CD1c-positive myeloid dendritic cell (primary cell): ENCODE measurements around the gene RELL2.

Experiments used
- DNase-seq: peaks from one replicate; pipeline ENCODE4 v3.0.0-alpha.2; 2016; ENCODE audit errors: extremely low spot score

The RELL2 gene

DNA sequence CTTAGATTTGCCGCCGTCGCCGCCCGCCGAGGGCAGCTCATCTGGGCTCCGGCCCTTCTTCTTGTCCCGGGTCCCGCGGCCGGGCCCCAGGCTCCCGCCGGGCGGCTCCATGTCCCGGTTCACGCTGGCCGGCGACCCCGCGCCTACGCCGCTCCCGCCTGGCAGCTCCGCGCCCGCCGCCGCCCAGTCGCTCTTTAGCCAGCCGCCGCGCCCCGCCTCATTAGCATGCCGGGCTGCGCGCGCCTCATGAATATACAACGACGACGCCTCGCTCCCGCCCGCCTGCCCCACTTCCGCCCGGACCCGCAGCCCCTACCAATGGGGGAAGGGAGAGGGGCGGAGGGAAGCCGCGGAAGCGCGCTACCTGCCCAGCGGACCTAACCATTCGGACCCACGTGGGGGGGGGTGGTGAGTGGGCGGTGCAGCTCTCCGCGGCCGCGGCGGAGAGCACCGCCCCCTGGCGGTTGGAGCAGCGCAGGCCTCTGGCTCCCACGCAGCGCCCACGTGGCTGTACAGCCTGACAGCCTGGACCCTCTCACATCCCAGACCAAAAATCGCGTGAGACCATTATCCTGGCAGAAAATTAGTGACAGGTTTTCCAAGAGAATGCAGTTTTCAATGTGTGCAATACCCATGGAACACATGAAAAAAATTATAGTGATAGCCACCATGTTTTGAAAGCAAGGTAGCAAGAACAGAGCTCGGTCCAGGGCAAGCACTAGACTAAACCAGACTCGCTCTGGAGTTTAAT lies 17.8 kb upstream of the RELL2 start, which contains the start of gene DIAPH1:
Gene DIAPH1, minus strand, starts transcription at position 197 of the 751 bp plus-strand sequence. Its CDS starts 86 bp downstream, at position 111.
- DNase-seq = peak; percentile 97

DNA sequence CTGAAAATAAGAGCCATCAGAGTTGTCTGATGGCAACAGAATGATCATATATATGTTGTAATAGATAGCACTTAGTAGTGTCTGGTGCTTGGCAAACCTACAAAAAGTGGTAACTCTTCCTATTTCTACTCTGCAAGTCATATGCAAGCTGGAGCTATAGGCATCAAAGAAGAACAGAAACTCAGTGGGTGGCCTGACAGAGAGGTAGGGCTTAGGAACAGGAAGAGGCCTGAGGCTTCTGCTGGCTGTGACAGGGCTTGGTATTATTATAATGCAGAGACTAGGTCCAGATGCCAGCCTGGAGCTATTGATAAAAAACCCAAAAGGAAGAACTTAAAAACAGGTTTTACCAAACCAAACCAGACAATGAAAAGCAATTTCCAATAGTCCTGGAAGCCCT lies 13.6 kb upstream of the RELL2 start:
- peak; percentile 94 for DNase-seq

DNA sequence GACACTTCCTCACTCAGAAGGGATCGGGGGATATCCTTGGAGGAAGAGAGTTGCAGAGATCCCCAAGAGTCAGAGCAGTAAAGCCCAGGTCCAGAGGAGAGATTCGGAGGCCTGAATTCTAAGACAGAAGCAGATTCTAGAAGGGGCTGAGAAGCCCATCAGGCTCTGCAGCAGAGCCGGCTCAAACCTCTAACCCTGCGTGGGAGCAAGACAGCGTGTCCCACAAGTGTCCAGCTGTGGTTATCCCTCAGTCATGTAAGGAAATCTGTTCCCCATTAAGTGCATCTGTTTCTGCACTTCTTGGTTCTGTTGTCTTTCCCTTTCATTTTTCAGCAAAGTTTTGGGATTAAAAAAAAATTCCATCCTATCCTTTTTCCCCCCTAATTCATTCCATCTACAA lies 13.2 kb upstream of the RELL2 start:
- peak; percentile 56 for DNase-seq

DNA sequence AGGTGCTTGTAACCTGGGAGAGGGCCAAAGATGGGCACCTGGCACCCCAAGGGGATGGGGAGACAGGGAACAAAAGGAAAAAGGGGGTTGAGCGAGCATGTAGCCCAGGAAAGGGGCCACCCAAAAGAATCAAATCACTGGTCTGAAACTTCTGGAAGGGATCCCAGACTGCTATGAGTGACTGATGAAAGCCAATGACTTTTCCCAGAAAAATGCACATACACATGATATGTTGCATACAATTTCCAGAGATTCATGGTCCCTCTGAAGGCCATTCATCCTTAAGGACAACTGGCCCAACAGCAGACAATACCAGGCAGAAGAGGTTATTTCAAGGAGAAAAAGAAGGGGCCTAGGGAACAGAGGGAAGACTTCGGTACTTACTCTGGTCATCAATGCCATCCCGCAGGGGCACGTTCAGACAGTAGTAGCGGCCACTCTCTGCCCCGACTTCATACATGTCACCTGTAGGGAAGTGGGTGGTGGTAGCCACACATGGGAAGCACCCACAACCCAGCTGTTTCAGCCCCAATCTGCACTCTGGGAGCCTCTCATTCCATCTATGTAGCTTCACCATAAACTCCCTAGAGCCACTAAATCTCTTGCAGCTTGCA lies 8.5 kb upstream of the RELL2 start:
- DNase-seq = no peak

DNA sequence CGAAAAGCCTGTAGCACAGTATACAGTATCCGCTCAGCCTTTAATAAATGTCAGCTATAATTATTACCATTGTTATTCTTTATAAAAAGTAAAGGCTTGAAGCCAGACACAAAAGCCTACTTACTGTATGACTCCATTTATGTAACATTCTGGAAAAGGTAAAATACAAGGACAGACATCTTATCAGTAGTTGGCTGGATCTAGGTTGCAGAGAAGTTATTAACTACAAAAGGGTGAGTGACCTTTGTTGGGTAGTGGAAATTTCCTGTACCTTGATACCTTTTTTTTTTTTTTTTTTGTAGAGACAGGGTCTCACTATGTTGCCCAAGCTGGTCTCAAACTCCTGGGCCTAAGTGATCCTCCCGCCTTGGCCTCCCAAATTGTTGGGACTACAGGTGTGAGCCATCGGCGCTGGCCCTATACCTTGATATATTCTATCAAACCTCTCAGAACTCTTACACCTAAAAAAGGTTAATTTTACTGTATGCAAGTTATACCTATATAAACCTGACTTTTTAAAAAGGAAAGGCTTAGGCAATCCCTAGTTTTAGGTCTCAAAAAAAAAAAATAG lies 6.1 kb upstream of the RELL2 start:
- DNase-seq = no peak

DNA sequence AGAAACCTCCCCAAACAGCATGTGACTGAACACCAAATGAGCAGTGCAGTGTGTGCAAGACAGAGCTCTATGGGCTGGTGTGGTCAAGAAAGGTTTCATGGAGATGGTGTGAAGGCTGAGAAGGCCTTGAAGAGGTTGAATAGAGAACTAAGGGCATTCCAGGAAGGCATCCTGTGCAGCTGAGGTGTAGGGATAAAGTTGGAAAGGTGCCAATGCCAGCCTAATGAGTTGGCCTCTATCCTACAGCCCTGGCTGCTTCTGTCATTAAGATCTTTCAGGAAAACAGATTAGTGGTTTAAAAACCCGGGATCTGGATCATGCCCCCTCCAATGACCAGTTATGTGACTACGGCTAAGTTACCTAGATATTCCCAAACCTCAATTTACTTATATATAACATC lies 4.1 kb upstream of the RELL2 start:
- no peak for DNase-seq

DNA sequence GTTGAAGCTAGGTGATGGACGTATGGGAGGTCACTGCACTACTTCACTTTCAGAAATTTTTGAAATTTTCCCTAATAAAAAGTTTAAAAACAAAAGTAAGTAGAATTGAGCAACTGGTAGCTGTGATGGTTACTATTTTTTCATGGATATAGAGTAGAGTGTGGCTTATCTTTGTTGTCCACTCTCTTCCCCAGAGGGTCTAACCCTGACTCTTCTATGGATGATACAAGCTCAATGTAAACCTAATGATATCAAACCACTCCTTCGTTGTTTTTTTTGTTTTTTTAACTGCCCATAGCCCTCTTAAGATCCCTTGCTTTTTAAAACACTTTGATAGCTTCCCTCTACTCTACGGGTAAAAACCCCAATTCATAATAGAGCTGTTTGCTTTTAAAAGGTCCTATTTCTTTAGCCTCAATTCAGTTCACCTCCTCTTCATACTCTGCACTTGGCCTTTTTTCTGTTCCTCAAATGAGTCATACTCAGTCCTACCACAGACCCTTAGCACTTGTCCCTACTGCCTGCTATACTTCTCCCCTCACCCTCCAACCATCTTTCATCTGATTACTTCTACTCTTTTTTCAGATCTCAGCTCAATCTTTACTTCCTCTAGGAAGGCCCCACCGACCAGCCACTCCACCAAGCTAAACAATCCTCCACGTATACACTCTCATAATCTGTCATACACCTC lies 2.8 kb upstream of the RELL2 start:
- DNase-seq = peak; percentile 62

DNA sequence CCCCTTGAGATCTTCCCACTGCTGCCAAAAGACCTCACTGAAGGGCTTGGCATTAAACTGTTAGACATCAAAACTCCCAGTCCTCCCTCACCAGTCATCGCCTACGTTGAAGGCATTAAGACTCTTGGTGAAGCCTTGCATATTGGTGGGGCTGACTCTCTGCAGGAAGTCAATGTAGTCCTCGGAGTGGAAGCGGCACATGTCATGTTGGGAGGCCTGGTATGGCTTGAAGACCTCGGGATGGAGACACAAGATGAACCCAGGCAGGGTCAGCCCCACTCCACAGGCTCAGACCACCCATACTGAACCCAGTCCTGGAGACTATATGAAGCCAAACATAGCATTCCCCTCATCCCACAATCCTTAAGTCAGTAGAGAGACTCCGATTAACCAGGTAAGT lies 2.1 kb upstream of the RELL2 start:
- no peak for DNase-seq

DNA sequence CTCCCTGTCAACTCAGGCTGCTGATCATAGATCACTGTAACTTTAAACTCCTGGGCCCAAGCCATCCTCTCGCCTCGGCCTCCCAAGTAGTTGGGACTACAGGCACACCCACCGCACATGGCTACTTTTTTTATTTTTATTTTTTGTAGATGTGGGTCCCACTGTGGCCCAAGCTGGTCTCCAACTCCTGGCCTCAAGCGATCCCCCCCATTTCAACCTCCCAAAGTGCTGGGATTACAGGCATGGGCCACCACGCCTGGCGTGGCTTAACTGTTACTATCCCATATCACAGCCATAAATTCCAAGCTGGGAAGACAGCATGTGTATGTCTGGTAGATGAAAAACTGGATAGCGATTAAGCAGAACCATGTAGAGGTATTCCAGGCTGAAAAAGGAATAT lies 1.2 kb upstream of the RELL2 start:
- no peak for DNase-seq

DNA sequence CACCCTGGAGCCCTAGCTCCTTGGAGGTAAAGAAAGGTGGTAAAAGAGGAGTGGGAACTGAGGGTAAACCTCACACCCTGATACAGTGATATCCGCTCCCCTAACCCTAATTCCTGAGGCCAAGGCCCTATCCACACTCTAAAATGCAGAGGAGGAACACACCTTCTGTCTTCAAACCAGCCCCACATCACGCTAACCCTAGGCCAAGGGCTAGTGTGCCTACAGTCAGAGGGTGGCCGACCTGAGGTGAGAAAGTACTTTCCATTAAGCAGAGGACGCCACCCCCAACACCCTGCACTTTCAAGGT lies 738 bp upstream of the RELL2 start:
- DNase-seq = no peak

DNA sequence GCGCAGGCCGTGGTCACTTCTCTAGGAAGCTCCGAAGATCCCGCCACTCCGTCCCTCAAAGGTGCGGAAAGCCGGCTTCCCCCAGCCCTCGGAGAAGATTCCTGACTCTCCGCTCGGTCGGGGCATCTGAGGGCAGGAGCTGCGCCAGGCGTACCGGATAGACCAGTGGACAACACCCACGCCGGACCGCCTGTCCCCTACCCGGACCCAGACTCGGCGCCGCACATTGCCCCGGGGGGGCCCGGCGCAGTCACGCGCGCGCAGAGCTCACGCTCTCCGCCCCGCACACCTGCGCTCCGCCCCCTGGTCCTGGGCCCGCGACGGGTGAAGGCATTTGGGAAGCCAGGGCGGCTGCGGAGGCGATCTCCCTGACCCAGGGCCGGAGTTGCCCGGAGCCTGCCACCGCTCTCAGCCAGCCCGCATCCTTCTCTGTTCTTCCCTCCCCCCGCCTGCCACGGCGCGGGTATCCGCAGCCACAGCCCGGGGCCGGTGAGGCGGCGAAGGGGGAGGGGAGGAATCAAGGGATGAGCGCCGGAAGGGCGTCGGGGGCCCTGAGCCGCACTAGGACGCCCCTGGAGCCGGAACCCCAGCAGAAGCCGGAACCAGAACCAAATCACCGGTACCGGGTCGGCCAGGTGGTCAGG lies 448 bp downstream of the RELL2 start:
- peak; percentile 27 for DNase-seq

DNA sequence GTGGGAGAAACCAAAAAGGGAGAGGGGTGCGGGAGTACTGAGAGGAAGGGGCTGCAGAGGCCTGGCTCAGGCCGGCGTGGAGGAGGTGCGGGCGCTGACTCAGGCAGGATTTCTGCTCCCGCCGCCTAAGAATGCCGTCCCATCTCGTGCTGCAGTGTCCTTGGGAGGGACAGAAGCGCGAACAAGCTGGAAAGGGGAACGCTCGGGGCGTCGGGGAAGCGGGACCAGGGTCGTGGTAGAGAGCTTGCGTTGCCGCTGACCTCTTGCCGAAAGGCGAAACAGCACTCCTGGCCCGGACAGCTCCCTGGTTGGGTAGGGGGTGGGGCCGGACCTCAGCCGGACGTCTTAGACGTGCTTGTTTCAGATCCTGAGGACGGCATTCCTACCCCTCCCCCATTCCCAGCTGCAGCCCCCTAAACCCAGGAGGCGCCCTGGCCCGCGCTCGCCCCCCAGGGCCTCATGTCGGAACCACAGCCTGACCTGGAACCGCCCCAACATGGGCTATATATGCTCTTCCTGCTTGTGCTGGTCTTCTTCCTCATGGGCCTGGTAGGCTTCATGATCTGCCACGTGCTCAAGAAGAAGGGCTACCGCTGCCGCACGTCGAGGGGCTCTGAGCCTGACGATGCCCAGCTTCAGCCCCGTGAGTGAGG lies 1.1 kb downstream of the RELL2 start:
- peak; percentile 64 for DNase-seq

DNA sequence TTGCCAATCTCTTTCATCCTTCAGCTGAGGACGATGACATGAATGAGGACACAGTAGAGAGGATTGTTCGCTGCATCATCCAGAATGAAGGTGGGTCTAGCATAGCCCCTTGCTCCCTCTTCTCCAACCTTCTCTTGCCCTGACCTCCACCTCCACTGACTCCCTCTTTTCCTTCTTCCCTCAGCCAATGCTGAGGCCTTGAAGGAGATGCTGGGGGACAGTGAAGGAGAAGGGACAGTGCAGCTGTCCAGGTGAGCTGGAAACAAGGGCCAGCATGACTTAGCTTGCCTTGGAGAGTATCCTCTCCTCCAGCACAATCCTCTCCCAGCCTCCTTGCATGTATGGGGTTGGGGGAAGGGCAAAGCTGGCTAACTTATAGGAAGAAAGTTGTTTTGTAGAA lies 2.0 kb downstream of the RELL2 start:
- DNase-seq = no peak

DNA sequence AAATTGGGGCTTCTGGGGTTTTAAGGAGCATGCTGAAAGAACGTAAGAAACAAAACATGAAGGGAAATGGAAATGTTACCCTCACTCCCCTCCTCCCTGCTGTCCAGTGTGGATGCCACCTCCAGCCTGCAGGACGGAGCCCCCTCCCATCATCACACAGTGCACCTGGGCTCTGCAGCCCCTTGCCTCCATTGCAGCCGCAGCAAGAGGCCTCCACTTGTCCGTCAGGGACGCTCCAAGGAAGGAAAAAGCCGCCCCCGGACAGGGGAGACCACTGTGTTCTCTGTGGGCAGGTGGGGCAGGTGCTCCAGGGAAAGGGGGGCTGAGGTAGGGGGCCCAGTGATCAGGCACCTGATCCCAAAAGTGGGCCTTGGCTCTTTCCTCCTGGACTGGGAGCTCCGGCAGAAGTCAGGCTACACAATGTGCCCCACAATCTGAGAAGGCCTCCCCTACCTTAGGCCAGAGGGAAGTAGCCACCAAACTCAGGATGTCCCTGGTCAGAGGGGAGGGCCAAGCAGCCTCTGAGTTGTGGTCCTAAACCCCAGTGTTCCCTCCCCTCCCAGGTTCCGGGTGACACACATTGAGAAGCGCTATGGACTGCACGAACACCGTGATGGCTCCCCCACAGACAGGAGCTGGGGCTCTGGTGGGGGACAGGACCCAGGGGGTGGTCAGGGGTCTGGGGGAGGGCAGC lies 2.7 kb downstream of the RELL2 start:
- DNase-seq = no peak

DNA sequence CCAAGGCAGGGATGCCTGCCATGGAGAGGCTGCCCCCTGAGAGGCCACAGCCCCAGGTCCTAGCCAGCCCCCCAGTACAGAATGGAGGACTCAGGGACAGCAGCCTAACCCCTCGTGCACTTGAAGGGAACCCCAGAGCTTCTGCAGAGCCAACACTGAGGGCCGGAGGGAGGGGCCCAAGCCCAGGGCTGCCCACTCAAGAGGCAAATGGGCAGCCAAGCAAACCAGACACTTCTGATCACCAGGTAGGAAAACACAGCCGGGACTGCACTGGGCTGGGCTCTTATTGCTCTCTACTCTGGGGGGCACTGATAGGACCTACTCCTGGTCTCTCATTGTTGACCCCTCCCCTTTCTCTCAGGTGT lies 3.2 kb downstream of the RELL2 start:
- DNase-seq = no peak

DNA sequence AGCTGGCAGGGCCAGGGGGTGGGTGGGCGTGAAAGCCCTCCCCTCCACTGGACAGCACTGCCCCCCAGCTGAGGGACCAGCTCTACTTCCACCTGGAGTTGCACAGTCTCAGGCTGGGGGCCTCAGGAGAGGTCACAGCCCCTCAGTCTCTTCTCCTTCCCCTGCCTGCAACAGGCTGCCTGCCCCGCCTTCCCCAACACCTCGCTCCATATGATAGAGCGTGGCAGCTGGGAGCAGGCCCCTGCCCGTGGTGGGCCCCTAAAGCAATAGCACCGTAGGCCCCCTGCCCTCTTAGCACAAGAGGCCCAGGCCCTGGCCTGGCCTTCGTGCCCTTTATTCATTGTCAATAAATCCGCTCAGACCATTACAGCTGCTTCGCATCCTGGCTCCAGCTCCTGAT lies 3.9 kb downstream of the RELL2 start:
- no peak for DNase-seq

DNA sequence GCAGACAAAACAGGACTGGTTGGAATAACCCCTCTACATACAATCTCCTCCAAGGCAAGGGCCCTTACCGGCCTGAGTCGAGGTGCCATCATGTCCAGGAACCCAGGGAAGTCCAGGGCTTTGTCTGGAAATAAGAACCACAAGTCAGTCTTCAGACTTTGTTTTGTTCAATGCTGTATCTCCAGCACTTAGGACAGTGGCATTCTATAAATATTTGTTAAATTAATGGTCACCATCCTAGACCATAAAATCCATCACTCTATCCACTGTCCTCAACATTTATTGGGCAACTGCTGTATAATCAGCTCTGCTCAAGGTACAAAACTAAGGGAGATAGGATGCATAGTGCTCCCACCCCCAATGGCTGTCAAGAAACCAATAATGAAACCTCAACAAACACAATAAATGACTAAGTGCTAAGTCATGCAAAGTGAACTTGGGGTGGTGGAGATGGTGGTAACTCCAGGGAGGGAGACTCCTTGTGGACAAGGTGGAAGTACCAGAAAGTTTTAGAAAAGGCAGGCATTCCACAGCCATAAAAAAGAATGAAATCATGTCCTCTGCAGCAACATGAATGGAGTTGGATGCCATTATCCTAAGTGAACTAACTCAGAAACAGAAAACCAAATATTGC lies 5.0 kb downstream of the RELL2 start:
- DNase-seq = no peak

DNA sequence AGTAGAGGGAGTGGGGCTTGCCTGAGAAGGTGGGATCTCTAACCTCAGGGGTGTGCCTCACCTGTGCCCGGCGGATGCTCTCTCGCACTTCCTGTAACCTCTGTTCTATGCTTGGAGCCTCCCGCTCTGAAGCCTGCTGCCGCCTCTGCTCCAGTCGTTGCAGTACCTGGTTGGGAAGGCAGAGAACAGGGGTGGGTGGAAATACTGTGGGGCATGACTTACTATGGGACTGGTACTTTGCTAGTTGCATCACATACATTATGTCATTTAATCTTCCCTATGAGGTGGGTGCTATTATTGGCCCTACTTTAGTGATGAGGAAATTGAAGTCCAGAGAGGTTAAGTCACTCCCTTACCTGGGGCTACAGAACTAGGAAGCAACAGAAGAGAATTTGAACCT lies 9.2 kb downstream of the RELL2 start:
- no peak for DNase-seq

DNA sequence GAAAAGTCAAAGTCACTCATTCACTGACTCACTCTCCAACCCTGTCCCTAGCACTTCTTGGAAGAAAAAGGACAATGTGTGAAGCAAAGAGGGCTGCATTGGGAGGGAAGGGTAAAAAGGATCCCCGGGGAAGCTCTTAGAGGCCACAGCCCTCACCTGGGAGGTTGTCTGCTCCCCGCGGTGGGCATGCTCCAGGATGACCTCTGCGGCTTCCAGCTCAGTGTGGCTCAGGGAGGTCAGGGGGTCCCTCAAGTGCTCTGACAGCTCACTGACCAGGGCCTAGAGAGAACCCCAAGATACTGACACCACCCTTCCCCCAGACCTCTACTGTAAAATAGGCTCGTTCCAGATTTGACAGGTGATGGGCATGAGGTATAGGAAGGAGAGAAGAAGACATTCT lies 10.4 kb downstream of the RELL2 start:
- DNase-seq = no peak

DNA sequence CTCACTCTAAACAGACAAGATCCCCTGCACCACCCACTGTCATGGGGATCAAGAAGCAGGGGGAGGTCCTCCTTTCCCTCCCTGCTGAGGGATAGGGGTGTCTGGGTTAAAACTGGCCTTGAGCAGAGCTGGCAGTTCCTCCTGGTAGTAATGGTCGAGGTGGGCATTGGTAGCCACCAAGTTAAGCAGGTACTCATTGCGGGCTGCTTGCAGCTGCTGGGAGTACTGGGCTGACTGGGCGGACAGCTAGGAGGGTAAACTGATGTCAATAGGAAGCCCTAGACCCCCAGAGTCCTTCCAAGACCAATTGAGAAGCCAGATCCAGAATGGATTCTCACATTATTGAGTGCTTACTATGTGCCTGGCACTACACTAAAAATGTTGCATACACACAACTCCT lies 11.1 kb downstream of the RELL2 start:
- no peak for DNase-seq
